Measurements from ENCODE around the gene LENG9.
"Not testable (repeated sequence)": the region's sequence is repeated elsewhere in the genome, so short reads cannot be mapped to it uniquely, and the experiment has no call there.

Gene LENG9

GRCh38 chr19:54458648-54459281 is 4.8 kb downstream of the LENG9 start:
- DNase-seq, result no peak

DNA sequence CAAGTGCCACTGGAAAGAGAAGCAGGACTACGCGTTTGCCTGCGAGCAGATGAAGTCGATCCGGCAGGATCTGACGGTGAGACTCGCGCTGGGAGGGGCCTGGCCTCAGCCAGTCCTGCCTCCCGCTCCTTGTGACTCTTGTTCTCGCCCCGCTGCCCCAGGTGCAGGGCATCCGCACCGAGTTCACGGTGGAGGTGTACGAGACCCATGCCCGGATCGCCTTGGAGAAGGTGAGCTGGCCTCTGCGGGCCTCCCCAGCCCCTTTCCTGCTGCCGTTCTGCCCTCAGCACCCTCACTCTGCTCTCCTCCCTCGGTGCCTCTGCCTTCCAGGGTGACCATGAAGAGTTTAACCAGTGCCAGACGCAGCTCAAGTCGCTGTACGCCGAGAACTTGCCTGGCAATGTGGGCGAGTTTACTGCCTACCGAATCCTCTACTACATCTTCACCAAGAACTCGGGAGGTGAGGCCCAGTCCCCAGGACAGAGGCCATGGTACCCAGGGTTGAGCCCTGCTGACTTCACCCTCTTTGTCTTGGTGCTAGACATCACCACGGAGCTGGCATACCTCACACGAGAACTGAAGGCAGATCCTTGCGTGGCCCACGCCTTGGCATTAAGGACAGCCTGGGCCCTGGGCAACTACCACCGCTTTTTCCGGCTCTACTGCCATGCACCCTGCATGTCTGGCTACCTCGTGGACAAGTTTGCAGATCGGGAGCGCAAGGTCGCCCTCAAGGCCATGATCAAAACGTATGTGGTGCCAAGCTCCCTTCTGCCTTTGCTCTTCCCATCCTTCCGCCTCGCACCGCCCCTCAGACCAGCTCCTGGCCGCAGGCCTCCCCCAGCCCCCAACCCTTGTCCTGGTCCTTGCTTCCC is 5.6 kb downstream of the LENG9 start:
- DNase-seq, result no peak

DNA sequence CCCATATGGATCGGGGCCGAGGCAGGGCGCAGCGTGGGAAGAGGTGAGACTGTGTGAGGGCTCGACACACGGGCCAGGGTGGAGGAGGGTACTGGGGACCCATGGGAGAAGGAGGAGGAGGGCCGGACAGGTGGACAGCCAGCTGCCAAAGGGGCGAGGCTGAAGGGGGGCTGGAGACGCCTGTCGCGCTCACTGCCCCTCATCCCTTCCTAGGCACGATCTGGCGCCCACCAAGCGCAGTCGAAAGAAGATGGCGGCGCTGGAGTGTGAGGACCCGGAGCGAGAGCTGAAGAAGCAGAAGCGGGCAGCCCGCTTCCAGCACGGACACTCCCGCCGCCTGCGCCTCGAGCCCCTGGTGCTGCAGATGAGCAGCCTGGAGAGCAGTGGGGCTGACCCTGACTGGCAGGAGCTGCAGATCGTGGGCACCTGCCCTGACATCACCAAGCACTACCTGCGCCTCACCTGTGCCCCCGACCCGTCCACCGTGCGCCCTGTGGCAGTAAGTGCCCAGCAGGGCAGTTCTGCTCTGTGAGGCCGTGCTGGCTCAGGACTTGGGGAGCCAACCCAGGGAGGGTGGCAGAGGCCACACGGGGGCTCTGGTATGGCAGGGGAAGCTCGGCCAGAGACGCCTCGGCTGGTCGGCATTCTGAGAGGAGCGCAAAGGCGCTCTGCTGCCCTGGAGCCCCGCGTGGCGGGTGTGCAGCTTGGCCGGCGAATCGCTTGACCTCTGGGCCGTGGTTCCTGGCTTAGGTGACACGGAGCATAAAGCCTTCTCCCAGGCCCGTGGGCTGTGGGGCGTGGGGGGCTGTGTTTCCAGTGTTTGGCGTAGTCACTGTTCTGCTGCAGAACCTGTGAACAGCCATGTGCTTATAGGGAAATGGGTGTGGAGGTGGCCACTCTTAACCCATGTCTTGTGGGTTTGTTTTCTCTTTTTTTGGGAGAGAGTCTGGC is 6.9 kb downstream of the LENG9 start:
- DNase-seq, result no peak

DNA sequence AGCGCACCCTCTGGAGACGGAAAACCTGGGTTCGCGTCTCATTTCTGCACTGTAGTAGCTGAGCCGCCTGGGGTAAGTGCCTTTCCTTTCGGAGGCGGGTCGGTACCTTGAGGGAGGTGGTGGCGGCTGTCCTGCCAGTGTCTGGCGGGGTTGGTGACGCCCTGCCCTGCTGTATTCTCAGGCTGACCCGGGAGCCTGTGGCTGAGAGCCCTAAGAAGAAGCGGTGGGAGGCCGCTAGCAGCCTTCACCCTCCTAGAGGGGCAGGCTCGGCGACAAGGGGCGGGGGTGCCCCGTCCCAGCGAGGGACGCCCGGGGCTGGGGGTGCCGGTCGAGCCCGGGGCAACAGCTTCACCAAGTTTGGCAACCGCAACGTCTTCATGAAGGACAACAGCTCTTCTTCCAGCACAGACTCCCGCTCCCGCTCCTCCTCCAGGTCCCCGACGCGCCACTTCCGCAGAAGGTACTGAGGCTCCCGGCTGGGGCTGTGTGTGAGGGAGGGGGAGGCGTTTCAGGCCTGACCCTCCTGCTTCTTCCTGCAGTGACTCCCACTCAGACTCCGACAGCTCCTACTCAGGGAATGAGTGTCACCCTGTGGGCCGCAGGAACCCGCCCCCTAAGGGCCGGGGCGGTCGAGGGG is 7.7 kb downstream of the LENG9 start:
- no peak for DNase-seq

GRCh38 chr19:54454781-54455675 is 8.6 kb downstream of the LENG9 start:
- DNase-seq, result no peak

- no peak for DNase-seq
Measured at GRCh38 chr19:54453921-54454780, 9.4 kb downstream of the LENG9 start.

- no peak for DNase-seq
Measured at GRCh38 chr19:54452626-54453025, 11.0 kb downstream of the LENG9 start.

DNA sequence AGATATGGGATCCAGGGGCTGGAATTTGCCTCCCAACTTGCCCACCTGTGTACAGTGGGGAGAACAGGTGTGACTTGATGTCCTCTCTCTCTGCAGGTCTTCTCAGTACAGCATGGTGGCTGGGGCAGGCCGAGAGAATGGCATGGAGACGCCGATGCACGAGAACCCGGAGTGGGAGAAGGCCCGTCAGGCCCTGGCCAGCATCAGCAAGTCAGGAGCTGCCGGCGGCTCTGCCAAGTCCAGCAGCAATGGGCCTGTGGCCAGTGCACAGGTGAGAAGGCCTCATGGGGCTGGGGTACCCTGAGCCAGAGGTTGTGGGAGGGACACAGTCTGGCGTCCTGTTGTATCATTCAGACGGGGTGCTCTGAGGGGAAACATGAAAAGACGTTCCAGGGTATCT is 11.6 kb downstream of the LENG9 start:
- no peak for DNase-seq

DNA sequence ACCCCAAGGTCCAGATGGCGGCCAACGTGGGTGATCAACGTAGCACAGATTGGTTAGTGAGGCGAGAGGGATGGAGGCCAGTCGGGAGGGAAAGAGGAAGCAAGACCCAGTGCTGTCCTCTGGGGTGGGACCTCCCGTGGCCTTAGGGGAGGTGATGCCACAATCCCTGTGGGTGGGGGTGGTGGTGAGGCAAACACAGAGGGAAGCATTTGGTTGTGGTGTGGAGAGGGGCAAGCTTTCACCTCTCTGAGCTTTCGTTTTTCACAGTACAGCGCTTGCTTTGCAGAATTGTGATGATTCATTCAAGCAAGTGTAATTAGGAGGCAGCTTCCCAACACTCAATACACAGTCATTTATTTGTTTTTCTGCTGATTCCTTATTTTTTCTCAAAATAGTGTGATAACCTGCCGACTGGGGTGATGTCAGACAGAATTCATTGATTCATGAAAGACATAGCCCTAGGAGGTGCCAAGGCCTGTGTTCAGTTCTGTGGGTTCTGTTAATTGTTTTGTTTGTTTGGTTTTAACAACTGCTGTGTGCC is 12.2 kb downstream of the LENG9 start:
- no peak for DNase-seq

- no peak for DNase-seq
Measured at GRCh38 chr19:54449701-54450069, 13.9 kb downstream of the LENG9 start.

DNA sequence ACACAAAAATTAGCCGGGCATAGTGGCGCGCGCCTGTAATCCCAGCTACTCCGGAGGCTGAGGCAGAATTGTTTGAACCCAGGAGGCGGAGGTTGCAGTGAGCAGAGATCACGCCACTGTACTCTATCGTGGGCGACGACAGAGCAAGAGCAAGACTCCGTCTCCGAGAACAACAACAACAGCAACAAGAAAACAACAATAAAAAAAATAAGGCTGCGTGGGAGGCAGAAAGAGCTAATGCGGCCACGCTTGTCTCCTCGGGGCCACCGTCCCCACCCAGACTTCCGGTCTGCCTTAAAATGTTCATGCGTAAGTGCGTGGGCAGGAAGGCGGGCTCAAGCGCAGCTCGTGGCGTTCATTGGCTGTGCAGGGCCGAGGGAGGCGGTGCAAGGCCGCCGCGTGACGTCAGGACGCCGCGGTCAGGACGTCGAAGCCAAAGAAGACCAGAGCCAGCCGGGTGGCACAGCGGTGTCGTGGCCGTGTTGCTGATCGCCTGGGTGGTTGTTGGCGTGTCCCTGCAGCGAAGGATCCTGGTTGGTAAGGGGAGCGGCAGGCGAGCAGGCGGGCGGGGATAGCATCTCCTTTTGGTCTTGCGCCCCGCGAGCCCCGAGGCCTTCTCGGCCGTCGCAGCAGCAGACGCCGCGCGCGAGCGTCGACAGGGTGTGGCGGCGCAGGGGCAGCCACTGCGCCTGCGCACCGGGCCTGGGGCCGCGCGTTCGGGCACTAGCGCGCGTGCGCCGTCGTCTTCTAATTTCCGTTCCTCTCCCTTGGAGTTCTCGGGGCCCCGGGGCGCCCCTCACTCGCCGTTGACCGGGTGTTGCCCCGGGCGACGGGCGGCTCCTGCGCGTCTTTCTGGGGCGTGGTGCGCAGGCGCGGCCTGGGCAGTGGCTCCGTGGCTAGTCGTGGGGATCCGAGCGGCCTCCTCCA is 14.5 kb downstream of the LENG9 start, which contains the start of gene LENG8:
TSS of gene LENG8 (plus strand) at position 426 of the 927 bp plus-strand sequence. CDS start 2,146 bp downstream, outside the sequence.
- DNase-seq, result peak; percentile 96

DNA sequence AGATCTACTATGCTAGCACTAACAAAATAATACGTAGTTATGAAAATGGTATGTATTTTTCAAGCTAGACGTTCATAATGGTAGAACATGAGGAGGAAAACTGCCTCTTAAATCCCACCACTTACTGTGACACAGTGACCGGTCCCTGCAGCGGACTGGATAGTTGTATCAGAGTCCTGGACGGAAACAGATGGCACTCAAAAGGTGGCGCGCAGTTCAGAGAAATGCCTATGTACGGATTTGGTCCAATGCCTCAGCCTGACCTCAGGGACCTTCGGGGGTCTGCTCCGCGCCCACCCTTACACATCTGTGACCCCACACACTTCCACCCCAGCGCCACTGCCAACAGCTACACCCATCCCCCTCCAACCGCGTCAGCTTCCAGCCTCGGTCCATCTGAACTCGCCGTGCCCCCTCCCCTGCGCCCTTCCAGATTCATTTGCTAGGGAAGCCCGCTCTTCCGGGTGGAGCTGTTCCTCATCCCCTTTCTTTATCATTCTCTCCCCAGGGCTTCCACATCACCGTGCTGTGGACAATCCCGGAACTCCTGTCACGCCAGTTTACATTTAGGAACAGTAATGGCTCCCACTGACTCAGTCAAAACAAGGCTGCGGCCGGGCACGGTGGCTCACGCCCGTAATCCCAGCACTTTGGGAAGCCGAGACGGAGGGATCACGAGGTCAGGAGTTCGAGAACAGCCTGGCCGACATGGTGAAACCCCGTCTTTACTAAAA is 15.4 kb downstream of the LENG9 start:
- DNase-seq, result peak; percentile 35

DNA sequence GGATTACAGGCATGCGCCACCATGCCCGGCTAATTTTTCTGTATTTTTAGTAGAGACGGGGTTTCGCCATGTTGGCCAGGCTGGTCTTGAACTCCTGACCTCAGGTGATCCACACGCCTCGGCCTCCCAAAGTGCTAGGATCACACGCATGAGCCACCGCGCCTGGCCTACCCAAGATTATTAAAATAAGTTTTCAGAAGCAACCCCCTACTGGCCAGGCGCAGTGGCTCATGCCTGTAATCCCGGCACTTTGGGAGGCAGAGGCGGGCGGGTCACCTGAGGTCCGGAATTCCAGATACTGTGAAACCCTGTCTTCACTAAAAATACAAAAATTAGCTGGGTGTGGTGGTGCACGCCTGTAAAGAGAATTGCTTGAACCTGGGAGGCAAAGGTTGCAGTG is 17.2 kb downstream of the LENG9 start:
- DNase-seq, result not testable (repeated sequence)

DNA sequence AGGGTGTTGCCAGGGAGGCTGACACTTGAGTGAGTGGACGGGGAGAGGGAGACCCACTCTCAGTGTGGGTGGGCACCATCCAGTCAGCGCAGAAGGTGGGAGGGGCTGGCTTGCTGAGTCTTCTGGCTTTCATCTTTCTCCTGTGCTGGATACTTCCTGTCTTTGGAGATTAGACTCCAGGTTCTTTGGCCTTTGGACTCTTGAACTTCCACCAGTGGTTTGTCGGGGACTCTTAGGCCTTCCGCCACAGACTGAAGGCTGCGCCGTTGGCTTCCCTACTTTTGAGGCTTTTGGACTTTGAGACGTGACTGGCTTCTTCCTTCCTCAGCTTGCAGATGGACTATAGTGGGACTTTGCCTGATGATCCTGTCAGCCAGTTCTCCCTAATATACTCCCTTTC is 18.8 kb downstream of the LENG9 start:
- no peak for DNase-seq

GRCh38 chr19:54440641-54441040 is 22.9 kb downstream of the LENG9 start:
- no peak for DNase-seq

GRCh38 chr19:54439174-54439851 is 24.3 kb downstream of the LENG9 start:
- DNase-seq, result no peak

DNA sequence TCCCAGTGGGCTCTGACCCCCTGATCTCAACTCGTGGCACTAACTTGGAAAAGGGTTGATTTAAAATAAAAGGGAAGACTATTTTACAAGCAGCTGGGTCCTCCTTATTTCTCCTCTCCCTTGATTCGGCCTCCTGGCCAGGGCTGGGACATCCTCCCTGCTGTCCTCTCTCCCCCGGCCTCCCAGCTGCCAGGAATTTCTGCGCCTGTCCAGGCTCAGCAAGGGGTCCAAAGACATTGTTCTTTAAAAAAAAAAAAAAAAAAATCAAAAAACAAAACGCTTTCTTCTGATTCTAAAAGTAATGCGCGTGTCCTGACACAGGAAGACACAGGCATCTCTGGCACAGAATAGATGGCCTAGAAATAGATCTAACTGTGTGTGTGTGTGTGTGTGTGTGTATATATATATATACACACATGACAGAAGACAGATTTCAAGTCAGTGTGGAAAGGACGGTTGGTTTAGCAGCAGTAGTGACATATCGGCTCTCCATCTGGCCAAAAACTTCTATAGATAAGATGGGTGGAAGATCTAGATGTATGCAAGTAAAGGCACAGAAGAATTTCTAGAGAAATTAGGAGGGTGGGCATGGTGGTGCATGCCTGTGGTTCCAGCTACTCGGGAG is 26.8 kb downstream of the LENG9 start:
- DNase-seq, result no peak
